Endothelial cell of umbilical vein (primary cell): Measurements from ENCODE around the gene PRR5L. TPM values are rescaled to one million over a fixed set of nuclear protein-coding genes. Genes with fewer than 3 reads are reported as not detected.

Experiments used
- BruUV-seq: library from RNA; stranded (reverse); fragments of 400-500 nt; replicated peaks from 2 replicates; lab custom pipeline; 2021; lab: Mats Ljungman, UMichigan
- CTCF ChIA-PET: fragments of 300-600, 350-600 bp; sonication (Branson Sonifier 250); formaldehyde crosslinking; loops from one replicate; lab custom pipeline; 2021; ENCODE audit warnings: antibody characterized with exemption, inconsistent platforms; lab: Charles Lee
- POLR2A ChIA-PET: fragments of 300-600, 350-600 bp; sonication (Branson Sonifier 250); formaldehyde crosslinking; loops from one replicate; lab custom pipeline; 2021; ENCODE audit warnings: antibody characterized with exemption, inconsistent platforms; lab: Charles Lee
- DNase-seq: peaks from one replicate; pipeline ENCODE4 v3.0.0-alpha.2; 2011; ENCODE audit warnings: low read depth, low spot score
- FAIRE-seq: peaks from 2 replicates; lab custom pipeline; 2011; peaks lifted over from hg19 to GRCh38; lab: Jason Lieb, UNC
- H2AFZ ChIP-seq: 2 replicates; pipeline ENCODE4 v1.6.0; 2012; ENCODE audit warnings: low read depth, low read length, control low read depth, inconsistent platforms
- H3K27ac ChIP-seq: 2 replicates; pipeline ENCODE4 v1.5.1; 2011; ENCODE audit warnings: low read depth, mild to moderate bottlenecking, control low read depth, low read length, moderate library complexity; ENCODE audit not compliant: insufficient read depth
- H3K27me3 ChIP-seq, 2 experiments: 2 replicates each; pipeline versions ENCODE4 v1.6.0 to v1.6.1; 2011; ENCODE audit warnings: low read length in 2 of 2, mixed read lengths in 1 of 2; ENCODE audit not compliant: control insufficient read depth in 2 of 2, insufficient read depth in 2 of 2
- H3K36me3 ChIP-seq, 2 experiments: 2 replicates in 1 of 2; 3 replicates in 1 of 2; pipeline ENCODE4 v1.5.1; 2011; ENCODE audit warnings: low read length in 2 of 2, mild to moderate bottlenecking in 1 of 2, moderate library complexity in 1 of 2; ENCODE audit not compliant: control insufficient read depth in 2 of 2, insufficient read depth in 2 of 2; ENCODE audit errors: extremely low read depth in 1 of 2
- H3K4me1 ChIP-seq: 3 replicates; pipeline ENCODE4 v1.5.1; 2011; ENCODE audit warnings: mild to moderate bottlenecking, low read length; ENCODE audit not compliant: control insufficient read depth, insufficient read depth; ENCODE audit errors: extremely low read depth
- H3K4me2 ChIP-seq: 2 replicates; pipeline ENCODE4 v1.6.1; 2011; ENCODE audit warnings: low read length, control low read depth, mixed read lengths; ENCODE audit not compliant: insufficient read depth
- H3K4me3 ChIP-seq, 3 experiments: fragments of 200-600 bp in 1 of 3; sonication (generic), shearing (Covaris generic) in 1 of 3; replicated peaks in 1 of 3; 2 replicates each; pipeline ENCODE4 v1.5.1; 2011 to 2016; ENCODE audit warnings: control low read depth in 3 of 3, low read length in 3 of 3, mild to moderate bottlenecking in 2 of 3, inconsistent platforms in 1 of 3, low read depth in 1 of 3, moderate library complexity in 1 of 3; ENCODE audit not compliant: insufficient read depth in 1 of 3
- H3K79me2 ChIP-seq: 2 replicates; pipeline ENCODE4 v1.6.0; 2012; ENCODE audit warnings: low read length, inconsistent platforms; ENCODE audit not compliant: control insufficient read depth, insufficient read depth
- H3K9ac ChIP-seq: replicated peaks from 2 replicates; pipeline ENCODE3; 2011; ENCODE audit warnings: low read length, control low read depth; ENCODE audit not compliant: insufficient read depth; ENCODE audit errors: extremely low read depth
- H3K9me1 ChIP-seq: replicated peaks from 3 replicates; pipeline ENCODE4 v1.6.0; 2011; ENCODE audit warnings: mild to moderate bottlenecking, low read length; ENCODE audit not compliant: control insufficient read depth, insufficient read depth; ENCODE audit errors: extremely low read depth
- H3K9me3 ChIP-seq: replicated peaks from 2 replicates; pipeline ENCODE4 v1.5.1; 2012; ENCODE audit warnings: low read length, inconsistent platforms; ENCODE audit not compliant: control insufficient read depth, insufficient read depth
- H4K20me1 ChIP-seq: replicated peaks from 2 replicates; pipeline ENCODE3; 2011; ENCODE audit warnings: mild to moderate bottlenecking, low read length; ENCODE audit not compliant: control insufficient read depth, insufficient read depth; ENCODE audit errors: extremely low read depth
- EZH2 ChIP-seq: IDR thresholded peaks from 2 replicates; pipeline ENCODE4 v1.6.1; 2012; ENCODE audit warnings: borderline replicate concordance, low read depth, mild to moderate bottlenecking, moderate library complexity, low read length, inconsistent platforms; ENCODE audit not compliant: severe bottlenecking
- FOS ChIP-seq: IDR thresholded peaks from 2 replicates; pipeline ENCODE4 v1.6.1; 2011; ENCODE audit warnings: mild to moderate bottlenecking, low read length, moderate library complexity, borderline replicate concordance; ENCODE audit not compliant: insufficient read depth
- GATA2 ChIP-seq: IDR thresholded peaks from 2 replicates; pipeline ENCODE4 v1.7.0; 2011; ENCODE audit warnings: low read depth, mild to moderate bottlenecking, moderate library complexity, mixed read lengths, low read length; ENCODE audit not compliant: insufficient read length, insufficient read depth
- POLR2A ChIP-seq: IDR thresholded peaks from 2 replicates; pipeline ENCODE4 v1.6.1; 2012; ENCODE audit warnings: low read depth, mild to moderate bottlenecking, control low read depth, low read length
- POLR2AphosphoS5 ChIP-seq: IDR thresholded peaks from 2 replicates; pipeline ENCODE4 v1.6.1; 2012; ENCODE audit warnings: low read depth, mild to moderate bottlenecking, control low read depth, low read length, moderate library complexity; ENCODE audit not compliant: insufficient read depth
- dilution Hi-C: fragments of 300-500 bp; cut with MboI; formaldehyde crosslinking; loops from one replicate; pipeline ENCODE4 v1.15.0; 2019; ENCODE audit warnings: low sequenced_read_pairs; ENCODE audit not compliant: extremely low pct_ligation_motif_present
- intact Hi-C: fragments of 100-400 bp; cut with micrococcal nuclease; formaldehyde crosslinking; loops from one replicate; pipeline ENCODE4 v1.10.0; 2022
- polyA plus RNA-seq, 4 experiments: library from polyadenylated mRNA; depleted of rRNA in 3 of 4; stranded (reverse) in 3 of 4; unstranded in 1 of 4; fragments of >200 nt; gene quantifications; 2 replicates each; pipeline versions ENCODE4 v1.2.1 to v1.2.3, GENCODE V29; 2011 to 2012; ENCODE audit warnings: missing spikeins in 1 of 4
- total RNA-seq: library from RNA; stranded (reverse); gene quantifications from 2 replicates; pipeline ENCODE4 v1.2.3, GENCODE V29; 2021
- TF ChIP-seq, protein P1 (sequence below), 2 donors: IDR thresholded peaks; 1 replicate in 1 of 2; 2 replicates in 1 of 2; pipeline ENCODE4 v1.5.1; 2011; ENCODE audit warnings: low read length in 2 of 2, mild to moderate bottlenecking in 2 of 2, moderate library complexity in 2 of 2, control low read depth in 1 of 2, inconsistent platforms in 1 of 2, low read depth in 1 of 2; ENCODE audit not compliant: insufficient read depth in 1 of 2; ENCODE audit errors: extremely low read depth in 1 of 2

Gene PRR5L
- total and polyA plus RNA-seq, 2 donors (not counting 3 experiments of a cell fraction or from before 2014, with no cell fraction given) = 2.5 to 6.1 TPM

DNA sequence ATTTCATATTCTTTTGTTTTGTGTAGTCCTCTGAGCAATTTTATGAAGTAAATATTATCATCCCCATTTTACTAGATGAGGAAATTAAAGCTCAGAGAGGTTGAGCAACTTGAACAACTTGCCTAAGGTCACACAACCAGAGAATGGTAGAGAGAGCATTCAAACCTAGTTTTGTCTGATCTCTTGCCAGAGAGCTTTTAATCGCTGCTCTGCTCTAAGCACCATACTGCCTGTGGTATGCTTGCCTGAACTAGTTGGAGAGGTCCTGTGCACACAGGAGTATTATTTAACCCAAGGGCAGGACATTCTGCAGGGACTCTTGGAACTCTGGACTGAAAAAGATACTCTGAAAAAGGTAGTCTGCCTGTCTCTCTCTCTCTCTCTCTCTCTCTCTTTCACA is 175.5 kb downstream of the PRR5L start:
- H4K20me1 ChIP-seq = no peaks in the 10 kb centered on the region
- ChIA-PET CTCF (interaction anchor here (4.2 kb wide), 1 partner anchor 21 kb away, joined by 15 read pairs; no protein-coding TSS in a partner anchor), POLR2A (no interaction called here)
- no peak overlapping the region for H3K4me3 ChIP-seq
- no peaks in the 10 kb centered on the region for H3K27me3 ChIP-seq
- TF ChIP-seq, protein P1, sequence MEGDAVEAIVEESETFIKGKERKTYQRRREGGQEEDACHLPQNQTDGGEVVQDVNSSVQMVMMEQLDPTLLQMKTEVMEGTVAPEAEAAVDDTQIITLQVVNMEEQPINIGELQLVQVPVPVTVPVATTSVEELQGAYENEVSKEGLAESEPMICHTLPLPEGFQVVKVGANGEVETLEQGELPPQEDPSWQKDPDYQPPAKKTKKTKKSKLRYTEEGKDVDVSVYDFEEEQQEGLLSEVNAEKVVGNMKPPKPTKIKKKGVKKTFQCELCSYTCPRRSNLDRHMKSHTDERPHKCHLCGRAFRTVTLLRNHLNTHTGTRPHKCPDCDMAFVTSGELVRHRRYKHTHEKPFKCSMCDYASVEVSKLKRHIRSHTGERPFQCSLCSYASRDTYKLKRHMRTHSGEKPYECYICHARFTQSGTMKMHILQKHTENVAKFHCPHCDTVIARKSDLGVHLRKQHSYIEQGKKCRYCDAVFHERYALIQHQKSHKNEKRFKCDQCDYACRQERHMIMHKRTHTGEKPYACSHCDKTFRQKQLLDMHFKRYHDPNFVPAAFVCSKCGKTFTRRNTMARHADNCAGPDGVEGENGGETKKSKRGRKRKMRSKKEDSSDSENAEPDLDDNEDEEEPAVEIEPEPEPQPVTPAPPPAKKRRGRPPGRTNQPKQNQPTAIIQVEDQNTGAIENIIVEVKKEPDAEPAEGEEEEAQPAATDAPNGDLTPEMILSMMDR (IDR thresholded peaks at IDR 0.05; ENCODE audit: extremely low read depth in 1 of 2, insufficient read depth in 1 of 2, low read depth in 1 of 2, low read length in 2 of 2) = no peak
- TF ChIP-seq EZH2 (no peak), POLR2A (no peak), POLR2AphosphoS5 (no peak), FOS (no peak), GATA2 (no peak)
- no peak overlapping the region for H3K27ac ChIP-seq
- FAIRE-seq (no peak), DNase-seq (no peak)
- H3K4me2 ChIP-seq = no peak overlapping the region
- H3K4me1 ChIP-seq = no peaks in the 10 kb centered on the region
- H3K36me3 ChIP-seq = no peaks in the 10 kb centered on the region
- H3K9ac ChIP-seq = no peak overlapping the region
- intact Hi-C loops (loop anchor here (10.0 kb wide), 1 partner anchor 987 kb away; no protein-coding TSS in a partner anchor), dilution Hi-C loops (no loop called here)
- no peak overlapping the region for H2AFZ ChIP-seq
- H3K9me1 ChIP-seq = no peaks in the 10 kb centered on the region
- no TSS peak for BruUV-seq
- H3K79me2 ChIP-seq = no peaks in the 10 kb centered on the region
- H3K9me3 ChIP-seq = no peaks in the 10 kb centered on the region
